Activated T-helper 1 cell treated with anti-CD3 and anti-CD28 coated beads, Interleukin-2, amount 50 U/mL, for 16 hours (primary cell): Measurements from ENCODE around the gene KRT26.
"Not testable (repeated sequence)": the region's sequence is repeated elsewhere in the genome, so short reads cannot be mapped to it uniquely, and the experiment has no call there.

Experiments
- DNase-seq, 2 donors: peaks; one replicate each; pipeline ENCODE4 v3.0.0-alpha.2; 2020; ENCODE audit warnings: low read depth in 1 of 2, low spot score in 1 of 2

The KRT26 gene

DNA sequence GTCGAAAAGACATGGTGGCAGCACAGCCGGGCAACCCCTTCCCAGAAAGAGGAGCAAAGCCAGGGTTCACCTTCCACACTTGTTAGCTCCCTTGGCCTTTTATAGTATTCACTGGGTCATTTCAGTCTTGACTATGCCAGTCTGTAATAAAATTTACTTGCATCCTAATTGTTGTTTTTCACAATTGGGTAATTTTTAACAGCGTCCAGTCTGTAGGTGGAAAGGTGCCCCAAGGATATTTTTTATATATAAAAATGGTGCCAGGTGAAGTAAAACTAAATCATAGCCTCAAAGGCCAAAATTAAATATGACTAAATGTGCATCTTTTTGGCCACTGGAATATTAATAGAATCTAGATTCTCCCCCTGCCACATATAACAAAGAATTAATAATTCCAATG lies at the start of gene KRT26:
TSS of gene KRT26 (minus strand) at position 101 of the 400 bp plus-strand sequence. CDS start at position 13, 88 bp downstream.
- no peak for DNase-seq

DNA sequence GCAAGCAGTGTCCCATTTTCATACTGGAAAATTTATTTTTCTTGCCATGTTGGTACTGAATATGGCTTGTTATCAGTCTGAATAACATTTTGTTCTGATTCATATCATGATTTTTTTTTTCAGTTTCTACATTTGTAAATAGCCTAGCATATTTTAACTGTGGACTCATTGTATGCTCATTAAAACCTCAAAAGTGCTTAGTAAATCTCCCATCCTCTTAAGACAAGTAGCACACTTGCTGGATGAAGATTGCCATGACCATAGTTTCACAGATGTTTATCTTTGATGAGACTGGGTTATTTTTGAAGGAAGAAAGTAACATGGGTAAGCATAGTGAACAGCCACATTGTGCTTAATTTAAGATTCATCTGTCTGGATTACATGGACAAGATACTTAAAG lies 49.5 kb upstream of the KRT26 start:
- DNase-seq: no peak

- no peak for DNase-seq
These were observed 48.3 kb upstream of the KRT26 start for GRCh38 chr17:40820228-40820838.

GRCh38 chr17:40819528-40820125 lies 47.6 kb upstream of the KRT26 start:
- no peak for DNase-seq

- DNase-seq: peak; percentile 71 to 78
These were observed 46.9 kb upstream of the KRT26 start for GRCh38 chr17:40818733-40819527.

GRCh38 chr17:40818343-40818732 lies 46.3 kb upstream of the KRT26 start:
- DNase-seq: no peak

GRCh38 chr17:40817103-40817682 lies 45.2 kb upstream of the KRT26 start:
- no peak for DNase-seq

DNA sequence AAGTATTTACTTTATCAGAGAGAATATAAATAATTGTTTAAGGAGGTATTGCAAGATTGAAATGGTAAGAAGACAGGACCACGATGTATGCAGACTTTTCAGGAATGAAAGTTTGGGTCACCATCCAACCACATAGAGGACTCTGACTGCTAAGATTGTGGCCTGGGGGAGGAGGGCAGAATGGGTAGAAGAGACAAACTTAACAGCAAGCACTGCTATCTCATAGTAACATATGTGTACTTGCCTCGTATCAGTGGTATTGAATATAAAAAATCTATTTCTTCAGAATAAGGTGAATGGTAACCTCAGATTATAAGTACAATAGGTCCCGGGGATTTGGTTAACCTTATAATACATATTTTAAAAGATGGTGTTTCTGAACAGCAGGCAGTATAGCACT lies 44.6 kb upstream of the KRT26 start:
- no peak for DNase-seq

- DNase-seq: no peak
These were observed 43.4 kb upstream of the KRT26 start for GRCh38 chr17:40815381-40815780.

- DNase-seq: not testable (repeated sequence)
These were observed 42.7 kb upstream of the KRT26 start for GRCh38 chr17:40814657-40815056.

- no peak for DNase-seq
These were observed 41.8 kb upstream of the KRT26 start for GRCh38 chr17:40813804-40814203.

DNA sequence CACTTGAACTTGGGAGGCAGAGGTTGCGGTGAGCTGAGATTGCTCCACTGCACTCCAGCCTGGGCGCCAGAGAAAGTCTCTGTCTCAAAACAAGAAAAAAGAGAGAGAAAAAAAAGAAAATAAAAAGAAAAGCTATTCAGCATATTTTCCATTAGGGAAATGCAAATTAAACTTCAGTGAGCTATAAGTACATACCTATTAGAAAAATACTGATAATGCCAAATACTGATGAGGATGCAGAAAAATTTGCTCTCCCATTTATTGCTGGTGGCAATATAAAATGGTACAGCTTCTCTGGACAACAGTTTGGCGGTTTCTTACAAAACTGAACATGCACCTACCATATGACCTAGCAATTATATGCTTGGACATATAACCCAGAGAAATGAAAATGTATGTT lies 40.6 kb upstream of the KRT26 start:
- DNase-seq: no peak

DNA sequence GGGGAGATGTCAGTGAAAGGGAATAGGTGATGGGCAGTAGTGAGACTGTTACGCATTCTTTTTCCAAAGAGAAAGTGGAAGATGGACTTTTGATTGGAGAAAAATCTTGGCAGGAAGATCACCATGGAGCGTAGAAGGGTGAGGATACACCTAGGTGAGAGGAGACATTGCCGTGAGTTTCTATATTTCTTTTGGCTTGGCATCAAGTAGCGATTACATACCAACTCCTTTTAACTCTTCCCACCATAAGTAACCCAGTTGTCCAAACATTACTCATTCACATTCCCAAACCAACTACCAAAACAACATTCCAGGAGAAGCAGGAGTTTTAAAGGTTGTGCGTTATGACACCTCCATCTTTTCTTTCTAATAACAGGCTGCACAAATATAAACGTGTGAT lies 38.5 kb upstream of the KRT26 start:
- DNase-seq: no peak

DNA sequence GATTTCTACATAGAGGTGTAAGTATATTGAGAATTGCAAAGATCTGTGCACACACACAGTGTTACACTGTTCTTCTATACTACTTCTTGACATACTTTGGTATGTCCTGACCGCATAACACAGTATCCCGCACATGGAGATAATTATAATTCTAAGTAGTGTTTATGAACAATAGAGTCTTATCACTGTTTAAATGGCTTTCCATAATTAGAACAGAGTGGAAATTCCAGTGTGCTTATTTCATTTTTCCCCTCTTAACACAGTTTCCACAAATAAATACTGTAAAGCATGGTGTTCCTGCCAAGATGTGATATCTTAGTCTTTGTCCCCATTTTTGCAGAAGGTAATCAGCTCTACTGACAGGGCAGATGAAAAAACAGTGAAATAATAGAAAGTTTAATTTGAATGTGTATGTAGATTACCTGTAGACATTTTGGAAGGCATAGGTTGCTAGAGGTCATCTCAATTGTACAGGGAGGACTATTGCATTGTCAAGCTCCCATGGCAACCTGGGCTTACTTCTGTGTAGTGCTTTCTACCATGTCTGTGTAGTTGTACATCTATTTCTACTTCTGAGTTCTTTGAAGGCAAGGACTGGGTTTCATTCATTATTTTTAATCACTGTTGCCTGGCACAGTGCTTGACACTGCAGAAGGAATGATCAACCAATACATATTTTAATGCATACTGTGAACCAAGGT lies 37.9 kb upstream of the KRT26 start:
- no peak for DNase-seq

DNA sequence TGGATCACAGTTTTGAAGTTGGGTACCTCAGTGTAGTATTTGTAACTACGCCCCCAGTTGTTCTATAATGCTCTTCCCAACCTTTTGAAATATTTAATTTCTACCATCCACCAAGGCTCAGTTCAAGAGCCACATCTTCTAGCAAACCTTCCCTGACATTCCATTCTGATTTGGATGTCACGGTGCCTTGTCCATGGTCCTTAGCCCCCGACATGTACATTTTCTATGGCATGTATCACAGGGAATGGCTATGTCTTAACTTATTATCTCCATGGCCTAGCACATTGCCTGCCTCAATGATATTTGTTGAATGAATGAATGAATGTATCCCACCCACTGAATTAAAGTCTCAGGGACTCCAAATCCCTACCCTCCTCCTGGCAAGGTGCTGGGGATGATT lies 34.1 kb upstream of the KRT26 start:
- no peak for DNase-seq

DNA sequence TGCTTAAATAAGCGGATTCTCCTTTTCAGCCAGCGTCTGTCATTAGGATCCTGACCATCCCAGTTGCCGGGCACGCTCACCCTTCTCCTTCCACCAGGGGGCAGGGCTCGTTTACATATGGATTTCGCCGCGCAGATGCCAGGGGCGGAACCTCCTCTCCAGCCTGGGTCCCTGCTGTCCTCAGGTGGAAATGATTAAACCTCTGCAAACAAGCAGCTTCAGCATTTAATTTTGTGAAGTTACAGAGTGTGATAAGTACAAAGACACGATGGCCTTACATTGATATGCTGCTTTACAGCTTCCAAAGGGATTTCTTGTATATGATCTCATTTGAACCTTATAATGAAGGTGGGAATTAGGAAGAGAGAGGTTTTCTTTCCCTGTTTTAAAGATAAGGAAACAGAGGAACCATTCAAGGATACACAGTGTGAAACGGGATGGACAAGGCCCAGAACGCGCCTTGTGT lies 31.6 kb upstream of the KRT26 start:
- DNase-seq: peak; percentile 47 to 57

GRCh38 chr17:40801157-40801556 lies 29.2 kb upstream of the KRT26 start:
- no peak for DNase-seq

DNA sequence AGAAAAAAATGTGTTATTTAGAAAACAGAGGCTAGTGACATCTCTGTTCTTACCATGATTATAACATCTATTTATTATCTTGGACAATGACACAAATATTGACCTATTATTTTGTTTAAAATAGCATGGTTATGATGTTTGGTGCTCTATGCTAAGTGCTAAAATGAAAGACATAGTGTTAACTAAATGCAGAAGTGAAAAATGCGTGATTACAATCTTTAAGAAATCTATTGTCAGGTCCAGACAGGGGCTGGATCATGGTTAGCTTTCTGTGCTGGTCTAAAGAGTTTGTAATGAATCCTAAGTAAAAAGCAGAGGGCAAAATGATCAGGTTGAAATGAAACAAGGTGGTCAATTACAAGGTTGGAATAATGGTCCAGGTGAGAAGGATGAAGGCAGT lies 28.4 kb upstream of the KRT26 start:
- DNase-seq: no peak

GRCh38 chr17:40799859-40800258 lies 27.9 kb upstream of the KRT26 start, which contains the start of gene KRT28:
Gene KRT28 (minus strand): TSS chr17:40799959. CDS start chr17:40799893, 66 bp downstream.
- no peak for DNase-seq

- no peak for DNase-seq
These were observed 24.8 kb upstream of the KRT26 start for GRCh38 chr17:40796846-40797245.

DNA sequence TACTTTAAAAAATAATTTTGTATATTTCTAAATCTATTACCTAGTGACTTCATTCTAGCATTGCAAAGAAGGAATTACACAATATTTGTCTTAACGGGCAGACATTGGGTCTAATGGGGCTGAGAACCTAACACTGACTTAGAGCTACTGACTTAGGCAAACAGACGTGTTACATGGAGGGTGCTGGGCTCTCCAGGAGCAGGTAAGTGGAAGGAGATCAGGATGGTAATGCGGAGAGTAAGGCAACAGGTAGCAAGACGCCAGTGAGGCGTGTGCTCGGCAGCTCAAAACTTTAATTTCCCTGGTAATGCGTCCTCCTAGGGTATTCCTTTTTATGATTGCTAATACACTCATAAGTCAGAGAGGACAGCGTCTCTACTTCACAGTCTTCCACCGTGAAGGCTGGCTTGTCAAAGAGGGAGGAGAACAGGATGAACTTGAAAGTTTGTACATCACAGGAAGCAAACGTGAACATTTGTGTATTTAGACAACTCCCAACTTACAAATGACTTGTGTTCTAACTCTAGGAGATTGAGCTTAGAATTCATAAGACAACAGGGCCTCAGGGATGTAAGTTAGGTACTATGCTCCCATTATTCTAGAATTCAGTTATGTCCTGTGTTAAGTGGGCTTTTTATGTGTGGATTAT lies 23.1 kb upstream of the KRT26 start:
- no peak for DNase-seq
